ENCODE measurements around the gene AUH. TPM values are rescaled to one million over a fixed set of nuclear protein-coding genes. Genes with fewer than 3 reads are reported as not detected.

Gene AUH
- total and polyA plus RNA-seq, 9 of the 15 experiments (the other 6 are each of a cell fraction or from before 2014, with no cell fraction given) = 3.4 to 29.0 (median 10.1) TPM

- no peak for TF ChIP-seq STAT6 (CRISPR knock-in tag; IDR thresholded peaks at IDR 0.05)
- no peak for TF ChIP-seq FUS (optimal IDR thresholded peaks at IDR 0.05; ENCODE audit: low read depth, low read length)
- no peak for TF ChIP-seq MYBL2 (IDR thresholded peaks at IDR 0.05; ENCODE audit: low read depth)
- TF ChIP-seq MYBL2 (CRISPR knock-in tag; IDR thresholded peaks at IDR 0.05; ENCODE audit: borderline replicate concordance) = no peak
Measured at GRCh38 chr9:91391818-91392217, 30.1 kb upstream of the AUH start (continued).

- DNase-seq (ENCODE audit: extremely low read depth in 1 of 4, low spot score in 3 of 4) (no peak), FAIRE-seq (no peak), ATAC-seq (no peak)
- no peaks in the 10 kb centered on the region for H3K9me1 ChIP-seq (ENCODE audit: control insufficient read depth, insufficient read depth, low read length)
- H3K9ac ChIP-seq (ENCODE audit: insufficient read depth in 1 of 2, low read depth in 2 of 2, low read length in 2 of 2) = no peak overlapping the region
- H2AFZ ChIP-seq (ENCODE audit: low read depth, low read length) = 0 out of 2 replicates have a peak overlapping the region, but pooled peaks have one; percentile 21
- H3K27ac ChIP-seq (ENCODE audit: extremely low read depth, low read depth, low read length) = no peak overlapping the region
- no peaks in the 10 kb centered on the region for H3K9me3 ChIP-seq (replicated peaks; ENCODE audit: control insufficient read depth, insufficient read depth, low read depth, low read length)
- POLR2A ChIA-PET = no interaction called here
- in situ Hi-C loops (cut with MboI) (no loop called here), intact Hi-C loops (cut with micrococcal nuclease) (no loop called here)
- H3K4me1 ChIP-seq (replicated peaks in 1 of 2; ENCODE audit: control insufficient read depth in 2 of 2, insufficient read depth in 2 of 2, low read length in 2 of 2) = no peaks in the 10 kb centered on the region
- H3K4me2 ChIP-seq (ENCODE audit: insufficient read depth, low read length) = no peak overlapping the region
- no TSS peak for BruUV-seq (replicated peaks)
- CTCF ChIA-PET (ENCODE audit: low intra/inter-chr PET ratio) = no interaction called here
- 9% methylated on average over 5 of the region's 5 CpGs for WGBS (ENCODE audit: insufficient coverage, low coverage, missing lambda C conversion rate)
- H3K27me3 ChIP-seq (ENCODE audit: control insufficient read depth in 2 of 2, insufficient read depth in 2 of 2, low read length in 2 of 2) = no peaks in the 10 kb centered on the region
- no peaks in the 10 kb centered on the region for H3K79me2 ChIP-seq (ENCODE audit: control insufficient read depth, insufficient read depth, low read length)
- H3K4me3 ChIP-seq = no peak overlapping the region
- H4K20me1 ChIP-seq (replicated peaks; ENCODE audit: control insufficient read depth, insufficient read depth, low read length) = no peaks in the 10 kb centered on the region
- no peaks in the 10 kb centered on the region for H3K36me3 ChIP-seq (ENCODE audit: control insufficient read depth, insufficient read depth, low read length)
- TF ChIP-seq ZSCAN29 (IDR thresholded peaks at IDR 0.05) (no peak), ZFP30 (CRISPR knock-in tag; IDR thresholded peaks at IDR 0.05; ENCODE audit: borderline replicate concordance) (no peak), RBBP5 (IDR thresholded peaks at IDR 0.05; ENCODE audit: borderline replicate concordance, insufficient read depth, low read length, poor library complexity, severe bottlenecking) (no peak), ZBTB1 (CRISPR knock-in tag; IDR thresholded peaks at IDR 0.05; ENCODE audit: borderline replicate concordance, low read depth) (no peak), CEBPB (tag; IDR thresholded peaks at IDR 0.05) (no peak), ZNF23 (CRISPR knock-in tag; IDR thresholded peaks at IDR 0.05) (no peak), IRF2 (CRISPR knock-in tag; IDR thresholded peaks at IDR 0.05) (no peak), POLR2H (tag; IDR thresholded peaks at IDR 0.05; ENCODE audit: low read depth) (no peak), USF2 (CRISPR knock-in tag; IDR thresholded peaks at IDR 0.05) (no peak), ZKSCAN3 (CRISPR knock-in tag; IDR thresholded peaks at IDR 0.05) (no peak), TBP (optimal IDR thresholded peaks at IDR 0.05; ENCODE audit: low read depth, low read length) (no peak), FOXJ2 (tag; IDR thresholded peaks at IDR 0.05) (no peak), BHLHE40 (IDR thresholded peaks at IDR 0.05; ENCODE audit: low read length) (no peak)
- TF ChIP-seq, protein P1, sequence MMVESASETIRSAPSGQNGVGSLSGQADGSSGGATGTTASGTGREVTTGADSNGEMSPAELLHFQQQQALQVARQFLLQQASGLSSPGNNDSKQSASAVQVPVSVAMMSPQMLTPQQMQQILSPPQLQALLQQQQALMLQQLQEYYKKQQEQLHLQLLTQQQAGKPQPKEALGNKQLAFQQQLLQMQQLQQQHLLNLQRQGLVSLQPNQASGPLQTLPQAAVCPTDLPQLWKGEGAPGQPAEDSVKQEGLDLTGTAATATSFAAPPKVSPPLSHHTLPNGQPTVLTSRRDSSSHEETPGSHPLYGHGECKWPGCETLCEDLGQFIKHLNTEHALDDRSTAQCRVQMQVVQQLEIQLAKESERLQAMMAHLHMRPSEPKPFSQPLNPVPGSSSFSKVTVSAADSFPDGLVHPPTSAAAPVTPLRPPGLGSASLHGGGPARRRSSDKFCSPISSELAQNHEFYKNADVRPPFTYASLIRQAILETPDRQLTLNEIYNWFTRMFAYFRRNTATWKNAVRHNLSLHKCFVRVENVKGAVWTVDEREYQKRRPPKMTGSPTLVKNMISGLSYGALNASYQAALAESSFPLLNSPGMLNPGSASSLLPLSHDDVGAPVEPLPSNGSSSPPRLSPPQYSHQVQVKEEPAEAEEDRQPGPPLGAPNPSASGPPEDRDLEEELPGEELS (CRISPR knock-in tag; IDR thresholded peaks at IDR 0.05; ENCODE audit: borderline replicate concordance) = no peak
Measured at GRCh38 chr9:91391412-91391811, 29.7 kb upstream of the AUH start.

All from K562 (cell line).